ENCODE data around the gene ICOS. TPM values are rescaled to one million over a fixed set of nuclear protein-coding genes. Genes with fewer than 3 reads are reported as not detected.

Gene ICOS
- 1.7 TPM for total RNA-seq (ENCODE audit: insufficient read depth, low replicate concordance)

GRCh38 chr2:203936535-203936934 is at the start of gene ICOS:
ICOS (plus strand) TSS chr2:203936763; CDS start chr2:203936815, 52 bp downstream.
- DNase-seq (ENCODE audit: low spot score), result no peak

GRCh38 chr2:203887677-203888076 is 48.9 kb upstream of the ICOS start:
- DNase-seq (ENCODE audit: low spot score), result no peak

DNA sequence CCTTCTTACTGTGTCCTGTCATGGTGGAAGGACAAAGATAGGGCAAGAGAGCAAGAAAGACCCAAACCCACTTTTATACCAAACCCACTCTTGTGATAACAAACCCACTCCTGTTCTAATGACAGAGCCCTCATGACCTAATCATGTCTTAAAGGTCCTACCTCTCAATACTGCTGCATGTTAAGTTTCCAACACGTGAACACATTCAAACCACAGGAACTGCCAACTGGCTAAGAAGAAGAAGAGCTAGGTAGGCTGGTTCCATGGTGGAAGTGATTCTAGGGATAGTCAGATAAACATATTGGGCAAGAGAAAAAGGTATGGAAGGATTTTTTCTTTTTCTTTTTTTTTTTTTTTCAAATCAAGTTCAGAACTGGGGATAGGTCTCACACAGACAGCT is 47.0 kb upstream of the ICOS start:
- no peak for DNase-seq (ENCODE audit: low spot score)

DNA sequence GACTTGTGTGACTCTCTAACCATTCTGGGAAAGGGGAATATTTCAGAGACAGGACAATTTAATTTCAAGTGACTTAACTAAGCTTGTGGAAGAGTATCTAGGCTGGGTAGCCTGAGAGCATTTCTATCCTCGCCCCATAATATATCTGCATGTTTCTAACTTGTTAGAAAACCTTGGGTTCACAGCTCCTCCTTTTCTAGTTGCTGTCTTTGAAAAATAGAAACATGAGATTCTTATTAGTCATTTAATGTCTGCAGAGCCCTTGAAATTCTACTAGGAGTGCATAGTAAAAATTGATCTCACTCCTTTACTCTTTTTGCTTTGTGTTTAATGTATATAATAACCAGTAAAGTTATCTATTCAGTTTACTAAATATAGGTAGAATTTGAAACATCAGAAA is 46.6 kb upstream of the ICOS start:
- DNase-seq (ENCODE audit: low spot score), result no peak

DNA sequence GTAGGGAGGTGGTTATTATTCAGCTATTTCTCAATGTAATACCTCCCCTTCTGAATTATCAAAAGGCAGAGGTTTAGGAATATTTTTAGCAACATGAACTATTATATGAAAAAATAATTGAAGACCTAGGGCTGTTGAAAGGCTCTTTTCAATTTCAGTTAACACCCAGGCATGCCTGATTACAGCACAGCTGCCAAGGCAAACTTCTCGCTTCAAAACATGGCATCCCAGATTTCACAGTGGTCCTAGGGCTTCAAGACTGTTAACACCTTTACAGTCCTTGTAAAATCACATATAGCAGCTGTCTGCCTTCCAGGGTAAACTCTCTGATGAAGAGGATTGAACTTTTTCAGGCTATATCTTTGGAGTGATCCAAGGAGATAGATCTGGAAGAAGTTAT is 45.8 kb upstream of the ICOS start:
- no peak for DNase-seq (ENCODE audit: low spot score)

DNA sequence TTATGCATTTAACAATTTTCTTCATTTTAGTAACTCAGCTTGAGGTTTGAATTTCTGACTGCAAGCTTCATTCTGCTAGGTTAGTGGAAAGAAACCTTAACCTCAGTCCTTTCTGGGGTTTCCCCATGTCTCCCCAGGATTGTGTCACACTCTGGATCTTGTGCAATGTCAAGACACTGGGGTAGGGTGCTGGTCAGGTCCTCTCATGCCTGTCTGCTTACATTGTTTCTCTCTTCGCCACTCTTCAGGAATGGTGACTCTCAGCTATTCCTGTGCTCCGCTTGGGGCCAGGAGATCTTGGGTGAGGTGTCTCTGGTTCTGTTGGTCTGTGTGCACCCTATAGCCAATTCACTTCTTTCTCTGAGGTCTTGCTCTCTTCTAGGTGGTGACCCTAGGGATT is 45.1 kb upstream of the ICOS start:
- no peak for DNase-seq (ENCODE audit: low spot score)

GRCh38 chr2:203892207-203892606 is 44.4 kb upstream of the ICOS start:
- no peak for DNase-seq (ENCODE audit: low spot score)

- no peak for DNase-seq (ENCODE audit: low spot score)
Observed at GRCh38 chr2:203893401-203893800, 43.2 kb upstream of the ICOS start.

GRCh38 chr2:203893840-203894239 is 42.7 kb upstream of the ICOS start:
- DNase-seq (ENCODE audit: low spot score), result no peak

DNA sequence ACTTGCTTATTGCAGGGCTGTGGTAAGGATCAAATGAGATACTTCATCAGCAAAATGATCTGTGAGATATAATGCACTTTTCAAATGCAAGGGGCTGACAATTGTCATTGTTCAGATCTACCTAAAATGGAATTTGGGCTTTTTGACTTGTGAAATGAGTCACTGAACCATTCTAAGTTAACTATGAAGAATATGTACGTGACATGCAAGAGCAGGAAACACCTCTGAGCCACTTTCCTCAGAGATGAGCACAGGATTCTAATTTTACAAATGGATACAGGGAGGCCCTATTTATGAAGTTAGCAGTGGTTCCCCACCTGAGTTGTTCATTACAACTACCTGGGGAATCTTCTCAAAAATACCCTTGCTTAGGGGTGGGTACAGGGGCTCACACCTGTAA is 42.3 kb upstream of the ICOS start:
- no peak for DNase-seq (ENCODE audit: low spot score)

- no peak for DNase-seq (ENCODE audit: low spot score)
Observed at GRCh38 chr2:203897544-203897943, 39.0 kb upstream of the ICOS start.

- DNase-seq (ENCODE audit: low spot score), result peak; percentile 36
Observed at GRCh38 chr2:203898657-203899056, 37.9 kb upstream of the ICOS start.

DNA sequence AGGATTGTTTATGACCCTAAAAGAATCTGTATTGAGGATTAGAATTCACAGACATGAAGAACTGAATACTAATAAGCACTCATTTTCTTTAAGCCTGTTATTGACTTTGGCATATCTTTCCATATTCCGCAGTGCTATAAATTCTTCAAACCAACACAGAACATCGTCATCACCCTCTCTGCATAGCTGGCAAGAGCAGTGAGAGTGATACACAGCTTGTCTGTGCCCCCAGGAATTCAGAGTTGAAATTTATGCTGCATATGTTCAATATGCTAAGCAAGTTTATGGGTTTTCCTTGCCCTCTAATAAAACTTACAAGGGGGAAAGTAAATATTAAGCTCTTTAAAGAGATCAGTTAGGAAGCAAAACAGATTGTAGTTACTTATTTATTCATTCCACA is 36.3 kb upstream of the ICOS start:
- DNase-seq (ENCODE audit: low spot score), result peak; percentile 40

DNA sequence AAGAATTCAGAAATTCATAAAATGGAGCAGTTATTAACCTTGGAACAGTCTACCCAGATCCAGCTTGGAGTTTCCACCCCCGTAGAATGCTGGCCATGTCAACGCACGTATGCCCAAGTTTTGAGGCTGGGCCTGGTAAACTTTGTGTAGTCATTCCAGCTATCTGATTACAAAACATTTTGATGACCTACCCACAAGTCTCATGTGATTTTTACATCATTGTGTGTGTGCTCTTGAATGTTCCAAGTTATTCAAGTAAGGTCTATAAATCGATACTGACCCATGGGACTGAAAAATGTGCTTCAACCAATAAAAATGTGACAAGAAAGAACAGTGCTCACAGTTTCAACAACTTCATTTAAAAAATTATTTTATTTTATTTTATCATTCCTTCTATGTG is 32.5 kb upstream of the ICOS start:
- no peak for DNase-seq (ENCODE audit: low spot score)

DNA sequence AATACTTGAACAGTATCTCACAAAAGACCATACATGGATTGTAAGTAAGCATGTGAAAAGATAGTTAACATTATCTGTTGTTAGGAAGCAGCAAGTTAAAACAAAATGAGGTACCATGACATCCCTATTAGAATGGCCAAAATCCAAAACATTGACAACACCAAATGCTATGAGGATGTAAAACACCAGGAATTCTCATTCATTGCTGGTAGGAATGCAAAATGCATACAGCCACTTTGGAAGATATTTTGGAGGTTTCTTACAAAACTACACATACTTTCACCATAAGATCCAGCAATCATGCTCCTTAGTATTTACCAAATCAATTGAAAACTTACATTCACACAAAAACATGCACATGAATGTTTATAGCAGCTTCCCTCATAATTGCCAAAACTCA is 30.9 kb upstream of the ICOS start:
- no peak for DNase-seq (ENCODE audit: low spot score)

- no peak for DNase-seq (ENCODE audit: low spot score)
Observed at GRCh38 chr2:203908066-203908796, 28.3 kb upstream of the ICOS start.

DNA sequence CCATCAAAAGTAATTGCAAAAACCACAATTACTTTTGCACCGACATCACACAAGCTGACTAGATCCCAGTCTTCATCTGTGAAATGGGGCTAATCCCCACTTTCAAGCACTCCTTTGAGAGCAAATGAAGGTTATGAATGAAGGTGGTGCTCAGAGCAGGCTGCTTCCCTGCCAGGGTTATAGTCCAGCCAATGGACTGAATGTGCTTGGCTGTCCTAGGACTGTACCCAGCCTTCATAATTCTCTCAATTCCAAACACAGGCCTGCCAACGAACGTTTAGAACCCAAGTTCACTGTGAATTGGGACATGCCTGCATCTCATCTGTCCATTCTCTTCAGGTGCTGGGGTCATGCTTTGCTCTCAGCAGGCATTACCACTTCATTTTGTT is 27.8 kb upstream of the ICOS start:
- no peak for DNase-seq (ENCODE audit: low spot score)

DNA sequence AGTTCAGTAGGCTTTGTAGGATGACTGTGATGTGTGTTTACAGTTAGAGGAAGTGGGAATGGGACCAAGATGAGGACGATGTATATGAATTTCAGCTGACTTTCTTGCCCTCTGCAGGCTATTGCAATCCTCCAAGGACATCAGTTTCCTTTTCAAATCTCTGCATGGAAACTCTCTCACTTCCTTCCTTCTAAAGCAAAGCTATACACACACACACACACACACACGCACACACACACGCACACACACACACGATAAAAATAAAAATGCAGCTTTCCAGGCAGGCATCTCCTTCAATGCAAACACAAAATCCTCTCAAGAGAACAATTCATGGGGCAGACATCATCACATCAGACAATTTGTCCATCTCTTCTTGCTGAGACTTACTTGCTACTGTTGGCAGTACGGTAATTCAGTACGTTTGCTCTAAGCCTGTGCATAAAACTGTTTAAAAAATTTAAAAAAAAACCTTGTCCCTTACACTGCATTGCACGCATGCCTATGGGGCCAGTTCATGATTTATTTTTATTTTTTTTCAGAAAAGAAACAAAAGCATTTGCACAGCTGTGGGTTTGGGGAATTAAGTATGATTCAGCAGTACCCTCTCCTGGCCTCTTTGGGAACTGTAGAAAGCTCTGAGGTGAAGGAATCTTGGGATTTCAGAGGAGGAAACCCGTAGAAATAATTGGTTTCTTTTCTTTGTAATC is 27.1 kb upstream of the ICOS start:
- DNase-seq (ENCODE audit: low spot score), result peak; percentile 74

DNA sequence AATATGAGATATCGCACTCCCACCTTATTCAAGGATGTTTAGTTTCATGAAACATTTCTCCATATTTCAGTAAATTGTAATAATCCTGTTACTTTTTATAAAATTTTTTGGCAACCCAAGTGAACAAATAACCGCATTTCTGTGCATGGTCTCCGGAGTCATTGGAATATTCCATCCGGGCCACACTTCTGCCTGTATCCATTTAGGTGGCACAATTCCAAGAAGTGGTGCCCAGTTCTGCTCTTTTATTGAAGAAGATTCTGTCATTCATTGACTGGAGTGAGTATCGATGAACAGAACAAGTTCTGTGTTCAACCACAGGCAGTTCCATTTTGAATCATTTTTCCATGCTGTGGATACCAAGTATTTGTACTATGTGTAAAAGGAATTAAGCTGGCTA is 26.6 kb upstream of the ICOS start:
- no peak for DNase-seq (ENCODE audit: low spot score)

DNA sequence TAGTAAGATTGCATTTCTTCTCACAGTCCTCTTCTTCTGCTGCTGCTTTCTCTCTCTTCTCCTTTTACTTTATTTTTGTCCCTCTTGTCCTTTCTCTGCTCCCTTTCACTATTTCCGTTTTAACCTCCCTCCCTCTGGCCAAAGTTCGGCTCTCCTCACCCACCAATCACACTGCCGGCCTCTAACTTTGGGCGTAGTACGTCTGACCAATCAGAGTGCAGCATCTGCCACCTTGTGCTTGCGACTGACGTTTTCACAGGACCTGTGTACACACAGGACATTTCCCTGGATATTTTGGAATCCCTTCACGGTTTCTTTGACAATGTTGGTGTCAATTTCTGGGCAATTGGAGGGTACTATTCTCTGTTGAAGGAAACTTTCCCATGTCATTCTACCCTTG is 22.6 kb upstream of the ICOS start:
- no peak for DNase-seq (ENCODE audit: low spot score)

DNA sequence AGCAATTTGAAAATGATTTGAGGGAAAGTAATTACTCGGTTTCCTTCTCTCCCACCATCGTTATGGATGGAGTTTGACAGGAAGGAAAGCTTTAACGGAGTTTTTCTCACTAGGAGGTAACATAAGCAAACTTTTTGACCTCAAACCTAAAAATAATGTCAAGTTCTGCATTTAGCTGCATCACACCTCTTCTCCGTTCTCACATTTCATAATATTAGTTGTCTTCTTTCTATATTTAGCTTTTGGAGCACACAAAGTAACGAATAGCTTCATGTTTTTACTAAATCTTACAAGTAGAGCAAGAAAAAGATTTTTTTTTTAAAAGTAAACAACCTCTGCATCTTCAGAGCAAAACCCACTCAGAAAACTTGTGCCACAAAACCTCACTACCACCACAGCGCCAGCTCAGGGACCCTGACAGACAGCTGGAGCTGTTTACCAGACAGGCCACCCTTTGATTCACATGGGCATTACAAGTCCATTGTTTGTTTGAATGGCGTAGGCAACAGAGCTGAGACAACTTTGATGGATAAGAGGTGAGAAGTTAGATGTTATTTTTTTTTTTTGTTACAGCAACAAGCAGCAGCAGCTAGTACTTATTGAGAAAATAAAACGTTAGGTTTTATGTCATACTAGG is 21.9 kb upstream of the ICOS start:
- DNase-seq (ENCODE audit: low spot score), result no peak

- DNase-seq (ENCODE audit: low spot score), result no peak
Observed at GRCh38 chr2:203915256-203915655, 21.3 kb upstream of the ICOS start.

GRCh38 chr2:203916756-203917155 is 19.8 kb upstream of the ICOS start:
- DNase-seq (ENCODE audit: low spot score), result no peak
